ENCODE results near the gene SBF2.
"Not testable (repeated sequence)": the region's sequence is repeated elsewhere in the genome, so short reads cannot be mapped to it uniquely, and the experiment has no call there.

Gene SBF2

GRCh38 chr11:9951807-9952206, 342.2 kb downstream of the SBF2 start:
- no peak for DNase-seq (ENCODE audit: low spot score)

- no peak for DNase-seq (ENCODE audit: low spot score)
Measured at GRCh38 chr11:9950462-9950861, 343.6 kb downstream of the SBF2 start.

GRCh38 chr11:9947231-9947864, 346.7 kb downstream of the SBF2 start:
- DNase-seq (ENCODE audit: low spot score), result no peak

- not testable (repeated sequence) for DNase-seq (ENCODE audit: low spot score)
Measured at GRCh38 chr11:9945680-9946079, 348.3 kb downstream of the SBF2 start.

GRCh38 chr11:9943386-9944110, 350.5 kb downstream of the SBF2 start:
- DNase-seq (ENCODE audit: low spot score), result no peak

GRCh38 chr11:9941991-9942390, 352.0 kb downstream of the SBF2 start:
- no peak for DNase-seq (ENCODE audit: low spot score)

- DNase-seq (ENCODE audit: low spot score), result not testable (repeated sequence)
Measured at GRCh38 chr11:9939150-9939549, 354.9 kb downstream of the SBF2 start.

GRCh38 chr11:9936754-9937153, 357.3 kb downstream of the SBF2 start:
- DNase-seq (ENCODE audit: low spot score), result no peak

GRCh38 chr11:9932843-9933242, 361.2 kb downstream of the SBF2 start:
- DNase-seq (ENCODE audit: low spot score), result not testable (repeated sequence)

GRCh38 chr11:9930562-9931331, 363.3 kb downstream of the SBF2 start:
- DNase-seq (ENCODE audit: low spot score), result not testable (repeated sequence)

GRCh38 chr11:9927670-9928069, 366.3 kb downstream of the SBF2 start:
- DNase-seq (ENCODE audit: low spot score), result no peak

GRCh38 chr11:9923280-9923679, 370.7 kb downstream of the SBF2 start:
- no peak for DNase-seq (ENCODE audit: low spot score)

- no peak for DNase-seq (ENCODE audit: low spot score)
Measured at GRCh38 chr11:9922806-9923205, 371.2 kb downstream of the SBF2 start.

GRCh38 chr11:9916480-9916879, 377.5 kb downstream of the SBF2 start:
- no peak for DNase-seq (ENCODE audit: low spot score)

- DNase-seq (ENCODE audit: low spot score), result no peak
Measured at GRCh38 chr11:9914064-9914463, 380.0 kb downstream of the SBF2 start.

- no peak for DNase-seq (ENCODE audit: low spot score)
Measured at GRCh38 chr11:9905960-9906791, 387.8 kb downstream of the SBF2 start.

- no peak for DNase-seq (ENCODE audit: low spot score)
Measured at GRCh38 chr11:9905501-9905951, 388.5 kb downstream of the SBF2 start.

- no peak for DNase-seq (ENCODE audit: low spot score)
Measured at GRCh38 chr11:9903579-9903978, 390.4 kb downstream of the SBF2 start.

GRCh38 chr11:9901943-9902342, 392.1 kb downstream of the SBF2 start:
- no peak for DNase-seq (ENCODE audit: low spot score)

- DNase-seq (ENCODE audit: low spot score), result not testable (repeated sequence)
Measured at GRCh38 chr11:9900253-9900652, 393.8 kb downstream of the SBF2 start.

GRCh38 chr11:9899676-9900075, 394.3 kb downstream of the SBF2 start:
- DNase-seq (ENCODE audit: low spot score), result no peak

GRCh38 chr11:9896902-9897301, 397.1 kb downstream of the SBF2 start:
- DNase-seq (ENCODE audit: low spot score), result no peak
